ENCODE data around the gene RALGPS1.

DNA sequence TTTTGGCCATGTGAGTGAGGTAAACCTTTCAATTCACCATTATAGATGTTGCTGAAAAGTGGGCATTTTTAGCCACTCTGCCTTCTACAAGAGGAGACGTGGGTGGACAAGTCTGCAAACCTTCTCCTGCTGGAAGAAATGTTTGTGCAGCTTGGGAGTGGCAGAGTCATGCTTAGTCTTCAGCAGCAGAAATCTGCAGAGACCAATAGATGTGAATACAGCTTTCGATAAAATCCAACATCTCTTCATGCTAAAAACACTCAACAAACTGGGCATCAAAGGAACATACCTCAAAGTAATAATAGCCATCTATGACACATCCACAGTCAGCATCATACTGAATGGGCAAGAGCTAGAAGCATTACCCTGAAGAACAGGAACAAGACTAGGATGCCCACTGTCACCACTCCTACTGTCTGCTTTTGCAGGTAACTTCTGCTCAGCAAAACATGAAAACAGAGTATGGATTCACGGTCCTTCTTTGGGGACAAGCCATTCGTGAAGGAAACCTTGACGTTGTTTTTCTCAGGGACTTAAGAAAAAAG is 91.3 kb downstream of the RALGPS1 start:
- TF ChIP-seq E2F2 (CRISPR knock-in tag; IDR thresholded peaks at IDR 0.05; ENCODE audit: borderline replicate concordance) (no peak), ZZZ3 (CRISPR knock-in tag; IDR thresholded peaks at IDR 0.05; ENCODE audit: borderline replicate concordance) (no peak), TFDP2 (CRISPR knock-in tag; IDR thresholded peaks at IDR 0.05) (no peak), KDM5B (CRISPR knock-in tag; IDR thresholded peaks at IDR 0.05; ENCODE audit: borderline replicate concordance) (no peak), EZH2 (conservative IDR thresholded peaks at IDR 0.05; ENCODE audit: low read depth, low read length) (no peak), ZMAT3 (CRISPR knock-in tag; conservative IDR thresholded peaks at IDR 0.05) (no peak), ERF (CRISPR knock-in tag; IDR thresholded peaks at IDR 0.05) (no peak), SETDB1 (CRISPR knock-in tag; IDR thresholded peaks at IDR 0.05; ENCODE audit: borderline replicate concordance) (no peak), POLR2AphosphoS2 (IDR thresholded peaks at IDR 0.05; ENCODE audit: low read depth, low read length) (no peak)
- TF ChIP-seq, protein P1, sequence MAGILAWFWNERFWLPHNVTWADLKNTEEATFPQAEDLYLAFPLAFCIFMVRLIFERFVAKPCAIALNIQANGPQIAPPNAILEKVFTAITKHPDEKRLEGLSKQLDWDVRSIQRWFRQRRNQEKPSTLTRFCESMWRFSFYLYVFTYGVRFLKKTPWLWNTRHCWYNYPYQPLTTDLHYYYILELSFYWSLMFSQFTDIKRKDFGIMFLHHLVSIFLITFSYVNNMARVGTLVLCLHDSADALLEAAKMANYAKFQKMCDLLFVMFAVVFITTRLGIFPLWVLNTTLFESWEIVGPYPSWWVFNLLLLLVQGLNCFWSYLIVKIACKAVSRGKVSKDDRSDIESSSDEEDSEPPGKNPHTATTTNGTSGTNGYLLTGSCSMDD (CRISPR knock-in tag; IDR thresholded peaks at IDR 0.05), result no peak
- TF ChIP-seq, protein P2, sequence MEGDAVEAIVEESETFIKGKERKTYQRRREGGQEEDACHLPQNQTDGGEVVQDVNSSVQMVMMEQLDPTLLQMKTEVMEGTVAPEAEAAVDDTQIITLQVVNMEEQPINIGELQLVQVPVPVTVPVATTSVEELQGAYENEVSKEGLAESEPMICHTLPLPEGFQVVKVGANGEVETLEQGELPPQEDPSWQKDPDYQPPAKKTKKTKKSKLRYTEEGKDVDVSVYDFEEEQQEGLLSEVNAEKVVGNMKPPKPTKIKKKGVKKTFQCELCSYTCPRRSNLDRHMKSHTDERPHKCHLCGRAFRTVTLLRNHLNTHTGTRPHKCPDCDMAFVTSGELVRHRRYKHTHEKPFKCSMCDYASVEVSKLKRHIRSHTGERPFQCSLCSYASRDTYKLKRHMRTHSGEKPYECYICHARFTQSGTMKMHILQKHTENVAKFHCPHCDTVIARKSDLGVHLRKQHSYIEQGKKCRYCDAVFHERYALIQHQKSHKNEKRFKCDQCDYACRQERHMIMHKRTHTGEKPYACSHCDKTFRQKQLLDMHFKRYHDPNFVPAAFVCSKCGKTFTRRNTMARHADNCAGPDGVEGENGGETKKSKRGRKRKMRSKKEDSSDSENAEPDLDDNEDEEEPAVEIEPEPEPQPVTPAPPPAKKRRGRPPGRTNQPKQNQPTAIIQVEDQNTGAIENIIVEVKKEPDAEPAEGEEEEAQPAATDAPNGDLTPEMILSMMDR (CRISPR knock-in tag; IDR thresholded peaks at IDR 0.05), result no peak
- TF ChIP-seq, protein P3, sequence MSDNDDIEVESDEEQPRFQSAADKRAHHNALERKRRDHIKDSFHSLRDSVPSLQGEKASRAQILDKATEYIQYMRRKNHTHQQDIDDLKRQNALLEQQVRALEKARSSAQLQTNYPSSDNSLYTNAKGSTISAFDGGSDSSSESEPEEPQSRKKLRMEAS (IDR thresholded peaks at IDR 0.05), result no peak
- TF ChIP-seq, protein P4, sequence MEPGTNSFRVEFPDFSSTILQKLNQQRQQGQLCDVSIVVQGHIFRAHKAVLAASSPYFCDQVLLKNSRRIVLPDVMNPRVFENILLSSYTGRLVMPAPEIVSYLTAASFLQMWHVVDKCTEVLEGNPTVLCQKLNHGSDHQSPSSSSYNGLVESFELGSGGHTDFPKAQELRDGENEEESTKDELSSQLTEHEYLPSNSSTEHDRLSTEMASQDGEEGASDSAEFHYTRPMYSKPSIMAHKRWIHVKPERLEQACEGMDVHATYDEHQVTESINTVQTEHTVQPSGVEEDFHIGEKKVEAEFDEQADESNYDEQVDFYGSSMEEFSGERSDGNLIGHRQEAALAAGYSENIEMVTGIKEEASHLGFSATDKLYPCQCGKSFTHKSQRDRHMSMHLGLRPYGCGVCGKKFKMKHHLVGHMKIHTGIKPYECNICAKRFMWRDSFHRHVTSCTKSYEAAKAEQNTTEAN (CRISPR knock-in tag; conservative IDR thresholded peaks at IDR 0.05), result no peak

All from HepG2 (cell line).